ENCODE data around the gene THSD4. TPM values are rescaled to one million over a fixed set of nuclear protein-coding genes. Genes with fewer than 3 reads are reported as not detected.

Gene THSD4
- total RNA-seq, 1 experiment from 2014 or later = 0.29 TPM

GRCh38 chr15:71323082-71323481, 207.8 kb downstream of the THSD4 start:
- H3K4me3 ChIP-seq (ENCODE audit: low read depth, low read length) = no peak overlapping the region
- peaks cover 2% of the 10 kb centered on the region for H3K27me3 Mint-ChIP-seq (ENCODE audit: insufficient read depth, unreplicated experiment)
- no peaks in the 10 kb centered on the region for H3K36me3 ChIP-seq (ENCODE audit: control insufficient read depth, insufficient read depth, low read length)
- H3K27me3 ChIP-seq (replicated peaks; ENCODE audit: control insufficient read depth, insufficient read depth, low read length) = no peaks in the 10 kb centered on the region
- H3K9me3 ChIP-seq = no peaks in the 10 kb centered on the region
- CTCF ChIA-PET = no interaction called here
- no peaks in the 10 kb centered on the region for H3K36me3 Mint-ChIP-seq (ENCODE audit: insufficient read depth, unreplicated experiment)
- POLR2A ChIA-PET = no interaction called here
- no peak for TF ChIP-seq CTCF (IDR thresholded peaks at IDR 0.05; ENCODE audit: insufficient read depth in 1 of 2, low read depth in 1 of 2, low read length in 1 of 2, severe bottlenecking in 1 of 2, unreplicated experiment in 1 of 2)
- no peak overlapping the region for H3K4me3 Mint-ChIP-seq (ENCODE audit: unreplicated experiment)
- intact Hi-C loops (cut with micrococcal nuclease; ENCODE audit: unreplicated experiment) = no loop called here
- DNase-seq = no peak
- H3K4me1 ChIP-seq = no peaks in the 10 kb centered on the region
- no peak overlapping the region for H3K27ac Mint-ChIP-seq (ENCODE audit: unreplicated experiment)
- no peaks in the 10 kb centered on the region for H3K9me3 Mint-ChIP-seq (ENCODE audit: unreplicated experiment)
- no peaks in the 10 kb centered on the region for H3K4me1 Mint-ChIP-seq (ENCODE audit: low read depth, unreplicated experiment)
- BruUV-seq (replicated peaks) = no TSS peak

- Histone ChIP-seq H3K27me3 (replicated peaks; ENCODE audit: control insufficient read depth, insufficient read depth, low read length) (no peaks in the 10 kb centered on the region), H3K4me3 (ENCODE audit: low read depth, low read length) (no peak overlapping the region), H3K9me3 (no peaks in the 10 kb centered on the region), H3K4me1 (no peaks in the 10 kb centered on the region), H3K36me3 (ENCODE audit: control insufficient read depth, insufficient read depth, low read length) (no peaks in the 10 kb centered on the region)
- peaks cover 2% of the 10 kb centered on the region for H3K27me3 Mint-ChIP-seq (ENCODE audit: insufficient read depth, unreplicated experiment)
- H3K9me3 Mint-ChIP-seq (ENCODE audit: unreplicated experiment) = no peaks in the 10 kb centered on the region
- TF ChIP-seq CTCF (IDR thresholded peaks at IDR 0.05; ENCODE audit: insufficient read depth in 1 of 2, low read depth in 1 of 2, low read length in 1 of 2, severe bottlenecking in 1 of 2, unreplicated experiment in 1 of 2) = no peak
- ChIA-PET POLR2A (no interaction called here), CTCF (interaction anchor here (0.7 kb wide), 1 partner anchor 63 kb away, joined by 3 read pairs; no protein-coding TSS in a partner anchor)
- H3K27ac Mint-ChIP-seq (ENCODE audit: unreplicated experiment) = no peak overlapping the region
- DNase-seq = no peak
- intact Hi-C loops (cut with micrococcal nuclease; ENCODE audit: unreplicated experiment) = no loop called here
- no TSS peak for BruUV-seq (replicated peaks)
- H3K4me3 Mint-ChIP-seq (ENCODE audit: unreplicated experiment) = no peak overlapping the region
- H3K4me1 Mint-ChIP-seq (ENCODE audit: low read depth, unreplicated experiment) = no peaks in the 10 kb centered on the region
- no peaks in the 10 kb centered on the region for H3K36me3 Mint-ChIP-seq (ENCODE audit: insufficient read depth, unreplicated experiment)
Observed at GRCh38 chr15:71323584-71323983, 208.3 kb downstream of the THSD4 start.

- Mint-ChIP-seq H3K27ac (ENCODE audit: unreplicated experiment) (no peak overlapping the region), H3K4me3 (ENCODE audit: unreplicated experiment) (no peak overlapping the region), H3K4me1 (ENCODE audit: low read depth, unreplicated experiment) (no peaks in the 10 kb centered on the region), H3K36me3 (ENCODE audit: insufficient read depth, unreplicated experiment) (no peaks in the 10 kb centered on the region), H3K9me3 (ENCODE audit: unreplicated experiment) (no peaks in the 10 kb centered on the region), H3K27me3 (ENCODE audit: insufficient read depth, unreplicated experiment) (peaks cover 2% of the 10 kb centered on the region)
- Histone ChIP-seq H3K36me3 (ENCODE audit: control insufficient read depth, insufficient read depth, low read length) (no peaks in the 10 kb centered on the region), H3K9me3 (no peaks in the 10 kb centered on the region), H3K4me1 (no peaks in the 10 kb centered on the region), H3K4me3 (ENCODE audit: low read depth, low read length) (no peak overlapping the region), H3K27me3 (replicated peaks; ENCODE audit: control insufficient read depth, insufficient read depth, low read length) (no peaks in the 10 kb centered on the region)
- POLR2A ChIA-PET = no interaction called here
- no peak for TF ChIP-seq CTCF (IDR thresholded peaks at IDR 0.05; ENCODE audit: insufficient read depth in 1 of 2, low read depth in 1 of 2, low read length in 1 of 2, severe bottlenecking in 1 of 2, unreplicated experiment in 1 of 2)
- CTCF ChIA-PET = no interaction called here
- intact Hi-C loops (cut with micrococcal nuclease; ENCODE audit: unreplicated experiment) = no loop called here
- no peak for DNase-seq
- BruUV-seq (replicated peaks) = no TSS peak
Observed at GRCh38 chr15:71325481-71325880, 210.2 kb downstream of the THSD4 start.
